Right lobe of liver (tissue), 6 donors: ENCODE results near the gene HEMK1. TPM values are rescaled to one million over a fixed set of nuclear protein-coding genes. Genes with fewer than 3 reads are reported as not detected.

ENCODE experiments used
- ATAC-seq, 4 donors: fragments of 200-7000 bp; cut with Tn5 transposase; one replicate each; pipeline ENCODE4 v1.9.1; 2020; ENCODE audit warnings: mild to moderate bottlenecking in 4 of 4, moderate library complexity in 4 of 4
- DNase-seq, 3 donors: peaks; one replicate each; pipeline ENCODE4 v3.0.0-alpha.2; 2020
- H3K27ac ChIP-seq, 3 donors: fragments of 200-600 bp; one replicate each; pipeline ENCODE4 v1.8.0; 2022
- H3K27me3 ChIP-seq, 2 donors: fragments of 200-600 bp; one replicate each; pipeline ENCODE4 v1.8.0; 2022
- H3K36me3 ChIP-seq, 4 donors: fragments of 200-600 bp; sonication (generic) in 1 of 4; one replicate each; pipeline versions ENCODE4 v1.5.1 to v1.8.0; 2017 to 2022; ENCODE audit warnings: control low read depth in 1 of 4
- H3K4me1 ChIP-seq, 4 donors: fragments of 200-600 bp; sonication (generic) in 1 of 4; one replicate each; pipeline versions ENCODE4 v1.5.1 to v1.8.0; 2017 to 2022; ENCODE audit warnings: control low read depth in 1 of 4
- H3K4me3 ChIP-seq, 3 donors: fragments of 200-600 bp; one replicate each; pipeline ENCODE4 v1.8.0; 2022
- H3K9me3 ChIP-seq, 4 donors: fragments of 200-600 bp; sonication (generic) in 1 of 4; one replicate each; pipeline versions ENCODE4 v1.5.1 to v1.8.0; 2017 to 2022; ENCODE audit warnings: control low read depth in 1 of 4
- POLR2A ChIP-seq: fragments of 450-650 bp; IDR thresholded peaks from one replicate; pipeline ENCODE4 v1.6.1; 2017; ENCODE audit warnings: antibody characterized with exemption, mild to moderate bottlenecking
- WGBS: methylation state at CpG from one replicate; pipeline ENCODE4 v1.1.6; 2018; ENCODE audit warnings: low coverage, low lambda C conversion rate; ENCODE audit not compliant: insufficient coverage; ENCODE audit errors: missing lambda C conversion rate; 5-methylcytosine and 5-hydroxymethylcytosine counted together
- intact Hi-C, 2 donors: fragments of 100-400 bp; cut with DNase I; formaldehyde crosslinking; loops; one replicate each; pipeline versions ENCODE4 v1.11.2 to v1.14.1; 2022
- total RNA-seq, 6 experiments: library from RNA; depleted of rRNA in 2 of 6; stranded (reverse); fragments of >200 nt in 2 of 6; fragmentation: NEBNext Ultra II Directional in 3 of 6; extraction: Animal tissue kit (Norgen Biotek cat#: 25700) in 3 of 6; gene quantifications; one replicate each; pipeline versions ENCODE4 v1.1.0 to v1.2.4, GENCODE V29; 2016 to 2023
- TF ChIP-seq, protein P1 (sequence below), 4 donors: fragments of 200-600 bp in 3 of 4; fragments of 450-650 bp in 1 of 4; IDR thresholded peaks; one replicate each; pipeline versions ENCODE4 v1.5.1 to v1.8.0; 2016 to 2022; ENCODE audit warnings: antibody characterized with exemption in 4 of 4, mild to moderate bottlenecking in 2 of 4
- donor health status: DM: no; HTN: yes; CAD: no.
- donor health status: DM: no; HTN: no; CAD: no.
- donor health status: DM: no; HTN: no; CAD: no.
- donor health status: DM: no; HTN: yes; CAD: no.
- donor health status: DM: no; HTN: yes; CAD: no.

Gene HEMK1
- total RNA-seq, 6 experiments from 2014 or later: 10.5 to 19.4 (median 14.0) TPM

- WGBS: no CpG with 5 or more reads among the region's 1 CpG
- ATAC-seq (no peak), DNase-seq (no peak)
- H3K4me3 ChIP-seq: no peak overlapping the region
- no peaks in the 10 kb centered on the region for H3K27me3 ChIP-seq
- no peak overlapping the region for H3K27ac ChIP-seq
- no peak for TF ChIP-seq POLR2A
- TF ChIP-seq, protein P1, sequence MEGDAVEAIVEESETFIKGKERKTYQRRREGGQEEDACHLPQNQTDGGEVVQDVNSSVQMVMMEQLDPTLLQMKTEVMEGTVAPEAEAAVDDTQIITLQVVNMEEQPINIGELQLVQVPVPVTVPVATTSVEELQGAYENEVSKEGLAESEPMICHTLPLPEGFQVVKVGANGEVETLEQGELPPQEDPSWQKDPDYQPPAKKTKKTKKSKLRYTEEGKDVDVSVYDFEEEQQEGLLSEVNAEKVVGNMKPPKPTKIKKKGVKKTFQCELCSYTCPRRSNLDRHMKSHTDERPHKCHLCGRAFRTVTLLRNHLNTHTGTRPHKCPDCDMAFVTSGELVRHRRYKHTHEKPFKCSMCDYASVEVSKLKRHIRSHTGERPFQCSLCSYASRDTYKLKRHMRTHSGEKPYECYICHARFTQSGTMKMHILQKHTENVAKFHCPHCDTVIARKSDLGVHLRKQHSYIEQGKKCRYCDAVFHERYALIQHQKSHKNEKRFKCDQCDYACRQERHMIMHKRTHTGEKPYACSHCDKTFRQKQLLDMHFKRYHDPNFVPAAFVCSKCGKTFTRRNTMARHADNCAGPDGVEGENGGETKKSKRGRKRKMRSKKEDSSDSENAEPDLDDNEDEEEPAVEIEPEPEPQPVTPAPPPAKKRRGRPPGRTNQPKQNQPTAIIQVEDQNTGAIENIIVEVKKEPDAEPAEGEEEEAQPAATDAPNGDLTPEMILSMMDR (IDR thresholded peaks at IDR 0.05): no peak
- H3K36me3 ChIP-seq: peaks cover 0 to 20% (median 7%) of the 10 kb centered on the region in 4 donors
- intact Hi-C loops: no loop called here
- no peaks in the 10 kb centered on the region for H3K4me1 ChIP-seq
- no peaks in the 10 kb centered on the region for H3K9me3 ChIP-seq
Observed at GRCh38 chr3:50642382-50642781, 73.1 kb downstream of the HEMK1 start.

DNA sequence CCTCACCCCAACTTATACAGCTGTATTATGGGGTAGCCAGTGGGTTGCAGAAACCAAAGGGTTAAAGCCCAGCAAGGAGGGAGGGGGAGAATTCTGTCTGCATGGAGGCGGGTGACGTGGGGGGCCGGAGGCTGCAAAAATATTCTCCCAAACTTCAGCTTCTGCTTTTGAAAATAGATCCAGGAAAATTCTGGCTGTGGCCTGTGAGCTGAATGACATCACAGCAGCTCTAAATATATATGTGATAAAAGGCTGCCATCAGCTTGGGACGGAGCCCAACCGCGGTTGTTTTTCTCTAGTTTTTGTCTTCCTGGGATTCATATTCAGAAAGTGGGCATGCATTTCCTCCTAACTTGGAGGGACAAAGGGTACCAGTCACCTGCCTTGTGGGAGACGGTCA lies 75.2 kb downstream of the HEMK1 start:
- no peak for DNase-seq
- no peak overlapping the region for H3K4me3 ChIP-seq
- WGBS: 69% methylated on average over 6 of the region's 7 CpGs
- no peak for ATAC-seq
- peaks cover 0 to 20% (median 7%) of the 10 kb centered on the region in 4 donors for H3K36me3 ChIP-seq
- H3K27me3 ChIP-seq: no peaks in the 10 kb centered on the region
- TF ChIP-seq POLR2A: no peak
- TF ChIP-seq, protein P1 (IDR thresholded peaks at IDR 0.05): no peak
- intact Hi-C loops: no loop called here
- no peaks in the 10 kb centered on the region for H3K9me3 ChIP-seq
- no peaks in the 10 kb centered on the region for H3K4me1 ChIP-seq
- H3K27ac ChIP-seq: no peak overlapping the region

- TF ChIP-seq POLR2A: no peak
- TF ChIP-seq, protein P1 (IDR thresholded peaks at IDR 0.05): no peak
- no peaks in the 10 kb centered on the region for H3K4me1 ChIP-seq
- no CpG with 5 or more reads among the region's 2 CpGs for WGBS
- H3K27me3 ChIP-seq: no peaks in the 10 kb centered on the region
- ATAC-seq: no peak
- H3K9me3 ChIP-seq: no peaks in the 10 kb centered on the region
- no peak for DNase-seq
- H3K4me3 ChIP-seq: no peak overlapping the region
- no peak overlapping the region for H3K27ac ChIP-seq
- intact Hi-C loops: no loop called here
- peaks cover 0 to 20% (median 7%) of the 10 kb centered on the region in 4 donors for H3K36me3 ChIP-seq
Observed at GRCh38 chr3:50645378-50645777, 76.1 kb downstream of the HEMK1 start.

Other genes starting within 250 kb of the HEMK1 start
- gene HYAL2, start 246.8 kb upstream of the HEMK1 start, total RNA-seq: 10 to 100 TPM; 13.0 to 41.6 (median 21.2) TPM
- gene TUSC2, start 241.3 kb upstream of the HEMK1 start, total RNA-seq: 10 to 100 TPM in 5 of 6 experiments, 1 to 10 TPM in 1; 9.7 to 36.9 (median 12.5) TPM
- gene RASSF1, start 228.7 kb upstream of the HEMK1 start, total RNA-seq: 10 to 100 TPM in 3 of 6 experiments, 1 to 10 TPM in 3; 5.2 to 17.8 (median 9.1) TPM
- under 1 TPM; 0.25 to 0.70 (median 0.46) TPM for gene ZMYND10, start 223.8 kb upstream of the HEMK1 start, total RNA-seq
- gene NPRL2, start 218.7 kb upstream of the HEMK1 start, total RNA-seq: 10 to 100 TPM; 10.6 to 18.3 (median 14.4) TPM
- 10 to 100 TPM; 14.3 to 29.4 (median 20.7) TPM for gene CYB561D2, start 218.7 kb upstream of the HEMK1 start, total RNA-seq
- 10 to 100 TPM; 15.0 to 30.9 (median 19.2) TPM for gene TMEM115, start 210.0 kb upstream of the HEMK1 start, total RNA-seq
- under 1 TPM in 5 of 6 experiments, not detected in 1; 0.06 to 0.39 (median 0.26) TPM for gene CACNA2D2, start 65.9 kb upstream of the HEMK1 start, total RNA-seq
- gene C3orf18, start 1.8 kb upstream of the HEMK1 start, total RNA-seq: 1 to 10 TPM; 2.0 to 7.8 (median 2.8) TPM
- 10 to 100 TPM in 4 of 6 experiments, 1 to 10 TPM in 2; 5.3 to 28.1 (median 17.8) TPM for gene CISH, start 42.3 kb downstream of the HEMK1 start, total RNA-seq
- gene MAPKAPK3, start 47.6 kb downstream of the HEMK1 start, total RNA-seq: 10 to 100 TPM; 16.6 to 21.4 (median 18.6) TPM
- gene DOCK3, start 105.4 kb downstream of the HEMK1 start, total RNA-seq: under 1 TPM in 3 of 6 experiments, not detected in 3; 0.04 to 0.06 (median 0.06) TPM